HG02943 (cell line): ENCODE data around the gene ZBTB7C.

ENCODE experiments used
- ATAC-seq: cut with Tn5 transposase; IDR thresholded peaks from one replicate; pipeline ENCODE4 v1.9.1; 2021; ENCODE audit warnings: mild to moderate bottlenecking, low read depth, moderate library complexity; ENCODE audit not compliant: unreplicated experiment

ZBTB7C gene

DNA sequence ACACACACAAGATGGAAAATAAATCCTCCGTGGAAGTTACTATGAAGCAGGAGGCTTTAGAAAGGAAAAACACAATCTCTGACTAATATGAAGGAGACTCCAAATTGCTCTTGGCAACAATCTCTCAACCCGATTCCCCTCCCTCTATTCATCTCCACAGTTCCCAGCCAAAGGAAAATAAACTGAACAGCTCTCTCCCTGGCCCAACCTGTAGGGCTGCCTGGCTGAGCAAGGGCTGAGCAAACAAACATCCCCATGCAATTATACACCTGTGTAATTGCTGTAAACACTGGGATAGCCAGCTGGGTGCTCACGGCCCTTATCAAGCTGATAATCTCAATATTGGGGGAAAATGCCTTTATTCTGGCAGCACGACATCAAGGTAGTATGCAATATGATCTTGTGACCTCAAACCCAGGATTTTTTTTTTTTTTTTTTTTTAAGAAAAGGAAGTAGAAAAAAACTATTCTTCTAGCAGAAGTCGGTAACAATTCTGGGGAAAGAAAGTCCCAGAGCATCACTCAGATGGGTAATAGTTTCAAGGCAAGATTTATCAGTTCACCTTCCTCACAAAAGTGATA lies 275.4 kb downstream of the ZBTB7C start:
- no peak for ATAC-seq

DNA sequence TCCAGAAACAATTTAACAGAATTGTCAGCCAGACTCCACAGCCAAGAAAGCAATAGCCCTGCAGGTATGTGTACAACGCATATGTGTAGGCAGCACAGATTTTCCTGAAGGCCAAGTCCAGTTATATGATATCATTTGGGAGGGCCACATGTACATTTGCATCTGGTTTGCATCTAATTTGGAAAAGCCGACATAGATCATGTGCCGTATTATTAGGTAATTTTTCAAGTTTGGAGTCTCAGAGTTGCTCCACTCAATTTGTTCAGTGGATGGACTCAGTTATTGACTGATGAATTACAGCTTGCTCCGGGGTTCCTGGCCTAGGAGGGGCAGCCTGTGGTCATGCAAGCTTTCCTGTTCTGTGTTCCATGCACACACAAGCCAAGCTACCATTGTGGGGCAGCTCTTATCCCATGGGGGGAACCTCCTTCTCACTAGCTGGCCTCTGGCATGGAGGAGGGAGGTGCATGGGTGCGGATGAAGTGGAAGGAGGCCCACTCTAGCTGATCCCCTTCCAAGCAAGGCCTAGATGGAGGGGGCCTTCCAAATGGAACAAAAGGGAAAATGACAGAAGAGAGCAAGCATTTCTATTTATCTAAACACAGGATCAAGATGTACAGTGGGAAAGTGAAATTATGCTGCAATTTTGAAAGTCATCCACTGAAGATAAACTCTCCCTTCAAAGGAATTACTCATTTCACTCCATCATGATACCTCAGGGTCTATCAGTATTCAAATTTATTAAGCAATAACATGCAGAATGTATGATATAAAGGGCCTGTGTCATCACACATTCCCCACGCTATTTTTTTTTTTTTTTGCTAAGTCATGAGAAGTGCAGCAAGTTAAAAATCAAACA lies 276.2 kb downstream of the ZBTB7C start:
- ATAC-seq = no peak

DNA sequence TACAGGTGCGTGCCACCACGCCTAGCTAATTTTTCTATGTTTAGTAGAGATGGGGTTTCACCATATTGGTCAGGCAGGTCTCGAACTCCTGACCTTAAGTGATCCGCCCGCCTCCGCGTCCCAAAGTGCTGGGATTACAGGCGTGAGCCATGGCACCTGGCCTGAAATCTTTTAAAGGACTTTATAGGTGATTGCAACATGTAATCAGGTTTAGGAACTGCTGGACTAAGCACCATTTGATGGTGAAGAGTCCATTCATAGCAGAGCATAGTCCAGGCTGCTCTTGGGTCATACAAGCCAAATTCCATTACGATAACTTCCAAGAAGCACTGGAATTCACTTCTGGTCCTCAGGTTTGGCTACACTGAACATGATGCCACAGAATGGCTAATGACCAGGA lies 278.1 kb downstream of the ZBTB7C start:
- no peak for ATAC-seq

DNA sequence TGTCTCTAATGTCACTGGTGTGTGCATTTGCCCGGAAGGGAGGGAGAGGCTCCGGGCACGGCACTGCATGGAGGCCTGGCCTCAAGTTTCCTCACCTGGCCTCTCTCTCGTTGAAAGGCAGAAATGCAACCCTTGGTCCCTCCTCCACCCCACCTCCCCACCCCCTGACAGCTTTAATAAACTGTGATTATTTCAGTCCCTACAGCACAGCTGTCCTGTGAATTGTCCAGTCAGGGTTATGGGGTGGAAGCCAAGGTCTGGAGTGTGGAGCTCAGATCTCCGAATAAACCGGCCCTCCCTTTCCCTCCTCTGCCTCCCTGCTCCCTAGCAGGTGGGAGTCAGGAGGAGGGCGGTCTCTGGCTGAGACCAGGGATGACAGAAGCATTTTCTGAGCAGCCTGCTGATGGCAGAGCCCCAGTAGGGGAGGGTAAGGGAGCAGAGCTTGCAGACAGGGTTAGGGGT lies 279.5 kb downstream of the ZBTB7C start:
- ATAC-seq = no peak

DNA sequence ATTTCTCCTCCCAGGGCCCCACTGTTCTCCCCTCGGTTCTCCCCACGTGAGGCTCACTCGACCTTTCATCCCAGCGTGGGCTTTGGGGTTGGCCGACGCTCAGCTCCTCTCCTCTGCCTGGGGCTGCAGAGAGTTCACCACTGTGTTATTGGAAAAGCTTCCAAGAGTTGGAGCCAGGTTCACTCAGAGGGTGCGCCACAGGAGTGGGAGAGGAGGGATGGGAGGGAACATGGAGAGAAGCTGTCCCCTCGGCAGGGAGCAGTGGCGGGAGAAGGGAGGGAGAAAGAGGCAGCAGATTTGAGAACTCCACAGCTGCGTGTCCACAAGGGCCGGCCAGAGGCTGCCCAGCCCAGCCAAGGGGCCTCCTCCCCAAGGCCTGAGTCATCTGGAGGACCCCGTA lies 281.6 kb downstream of the ZBTB7C start:
- no peak for ATAC-seq

DNA sequence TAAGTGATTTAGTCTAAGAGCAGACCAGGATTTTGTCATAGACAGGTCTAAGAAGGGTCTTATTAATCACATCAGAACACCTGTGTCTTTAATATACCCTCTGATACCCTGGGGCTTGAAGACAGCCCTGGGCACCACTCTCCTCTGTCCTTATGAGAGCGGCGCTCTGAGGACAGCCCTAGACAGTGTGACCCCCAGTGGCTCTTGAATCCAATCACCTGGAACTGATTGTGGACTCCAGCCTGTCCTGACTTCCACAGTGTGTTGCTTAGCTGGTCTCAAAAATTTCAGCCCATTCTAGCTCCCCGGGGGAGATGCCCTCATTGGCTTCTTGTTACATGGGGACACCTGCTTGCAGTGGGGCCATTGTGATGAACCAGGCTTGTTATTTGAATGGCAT lies 282.9 kb downstream of the ZBTB7C start:
- ATAC-seq = no peak

DNA sequence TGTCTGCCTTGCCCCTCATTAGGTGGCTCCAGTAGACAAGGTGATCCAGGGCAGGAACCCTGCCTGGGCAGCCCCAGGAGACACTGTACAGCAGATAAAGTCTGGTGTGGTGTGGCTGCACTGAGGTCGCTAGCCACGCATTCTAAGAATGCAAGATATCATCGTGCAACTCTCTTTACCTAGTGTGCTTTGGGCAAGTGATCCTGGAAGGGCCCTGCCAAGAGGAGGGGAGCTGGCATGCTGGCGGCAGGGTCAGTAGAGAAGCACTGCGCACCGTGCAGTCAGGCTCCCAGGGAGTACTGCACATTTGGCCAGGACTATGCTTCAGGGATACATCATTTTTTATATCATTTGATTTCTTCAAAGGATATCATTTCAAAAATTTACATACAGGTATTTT lies 283.5 kb downstream of the ZBTB7C start:
- ATAC-seq = no peak

DNA sequence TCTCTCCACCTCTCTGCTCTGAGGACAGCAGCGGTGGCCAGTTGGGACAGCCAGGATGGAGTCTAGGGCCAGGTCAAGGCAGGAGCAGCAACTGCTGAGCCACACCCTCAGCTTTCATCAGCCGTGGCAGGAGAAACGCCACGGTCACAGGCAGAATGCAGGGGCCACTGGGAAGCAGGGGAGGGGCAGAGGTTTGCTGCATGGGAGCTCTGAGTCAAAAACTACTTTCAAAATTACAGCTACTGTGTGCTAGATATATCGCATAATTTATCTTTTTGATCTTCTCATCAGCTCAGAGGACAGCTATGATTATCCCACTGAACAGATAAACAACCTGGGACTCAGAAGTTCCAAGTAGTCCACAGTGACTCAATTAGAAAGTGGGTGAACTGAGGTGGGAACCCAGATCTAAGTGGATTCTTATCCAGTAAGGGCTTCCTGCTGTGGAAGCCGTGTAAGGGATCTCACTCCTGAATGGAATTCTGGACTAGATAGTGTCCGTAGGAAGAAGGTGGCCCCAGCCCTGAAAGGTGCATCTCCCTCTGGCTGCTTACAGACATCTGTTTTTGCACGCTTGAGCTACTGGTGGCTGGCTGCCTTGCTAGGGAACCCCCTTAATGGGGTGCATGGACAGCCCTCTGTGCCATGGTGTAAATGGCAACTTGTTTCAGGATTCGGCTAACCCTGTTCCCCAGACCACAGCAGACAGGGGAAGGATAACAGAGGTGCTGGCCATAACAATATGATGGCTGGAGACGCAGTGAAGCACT lies 284.1 kb downstream of the ZBTB7C start:
- ATAC-seq = no peak

DNA sequence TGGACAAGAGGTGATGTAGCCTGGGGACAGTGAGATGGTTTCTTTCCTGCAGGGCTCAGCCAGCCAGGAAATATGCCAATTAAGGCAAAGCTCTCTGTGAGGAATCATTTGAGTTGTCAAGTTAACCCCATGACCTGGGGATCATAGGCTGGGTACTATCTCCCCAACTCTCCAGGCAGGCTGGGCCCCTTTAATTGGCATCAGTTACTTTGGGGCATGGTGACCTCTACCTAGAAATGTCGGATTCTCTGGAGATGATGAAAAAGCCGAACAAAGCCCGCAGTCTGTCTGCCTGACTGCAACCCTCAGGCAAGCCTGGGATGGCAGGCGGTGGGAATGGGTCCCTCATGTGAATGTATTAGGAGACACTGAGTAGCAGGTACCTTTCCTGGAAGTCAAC lies 285.2 kb downstream of the ZBTB7C start:
- no peak for ATAC-seq

DNA sequence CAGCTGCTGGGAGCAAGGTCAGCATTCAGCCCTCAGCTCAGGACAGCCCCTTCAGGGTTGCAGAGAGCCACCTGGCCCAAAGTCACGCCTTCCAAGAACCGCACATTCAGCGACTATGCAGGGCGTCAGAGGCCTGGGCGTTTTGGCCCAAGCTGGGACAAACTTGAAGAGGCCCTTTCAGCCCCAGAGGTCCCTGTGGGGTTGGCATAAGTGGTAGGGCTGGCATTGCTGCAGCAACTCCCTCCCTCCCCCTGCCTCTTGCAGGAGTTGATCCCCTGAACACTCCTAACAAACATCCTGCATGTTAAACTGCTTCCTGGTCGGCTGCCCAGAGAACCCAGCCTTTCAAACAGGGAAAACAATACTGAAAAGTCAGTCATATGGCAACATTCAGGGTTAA lies 285.9 kb downstream of the ZBTB7C start:
- no peak for ATAC-seq

DNA sequence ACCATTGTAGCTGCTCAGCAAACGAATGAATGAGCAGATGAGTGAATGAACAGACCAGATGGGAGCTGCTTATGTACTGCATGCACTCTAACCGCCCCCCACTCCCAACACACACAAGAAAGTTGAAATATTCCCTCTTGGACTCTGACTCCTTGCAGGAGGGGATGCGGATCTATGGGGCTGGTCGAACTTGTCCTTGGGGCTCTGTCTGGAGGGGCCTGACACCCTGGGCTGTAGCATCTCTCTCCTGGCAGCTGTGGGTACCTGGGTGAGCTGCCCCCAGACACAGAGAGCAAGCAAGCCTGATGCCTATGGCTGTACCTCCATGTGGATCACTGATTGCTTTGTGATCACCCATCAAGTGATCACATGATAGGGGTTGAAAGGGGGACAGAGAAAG lies 286.4 kb downstream of the ZBTB7C start:
- no peak for ATAC-seq

DNA sequence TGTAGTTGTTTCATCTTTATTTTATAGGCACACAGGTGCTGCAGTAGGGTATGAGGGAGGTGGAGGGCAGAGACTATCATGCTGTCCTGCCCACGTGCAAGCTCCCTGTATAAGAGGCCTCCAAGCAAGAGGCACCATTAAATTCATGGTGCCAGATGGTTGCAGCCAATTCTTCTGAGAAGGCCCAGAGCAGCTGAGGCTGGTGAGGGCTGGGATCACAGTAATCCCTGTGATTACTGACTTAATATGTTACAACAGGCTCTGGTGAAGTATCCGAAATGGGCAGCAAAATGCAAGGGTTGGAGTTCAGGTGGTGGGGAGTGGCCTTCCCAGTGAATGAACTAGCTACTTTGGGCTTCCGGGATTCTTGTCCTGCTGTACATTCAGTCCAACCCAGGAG lies 286.8 kb downstream of the ZBTB7C start:
- no peak for ATAC-seq

DNA sequence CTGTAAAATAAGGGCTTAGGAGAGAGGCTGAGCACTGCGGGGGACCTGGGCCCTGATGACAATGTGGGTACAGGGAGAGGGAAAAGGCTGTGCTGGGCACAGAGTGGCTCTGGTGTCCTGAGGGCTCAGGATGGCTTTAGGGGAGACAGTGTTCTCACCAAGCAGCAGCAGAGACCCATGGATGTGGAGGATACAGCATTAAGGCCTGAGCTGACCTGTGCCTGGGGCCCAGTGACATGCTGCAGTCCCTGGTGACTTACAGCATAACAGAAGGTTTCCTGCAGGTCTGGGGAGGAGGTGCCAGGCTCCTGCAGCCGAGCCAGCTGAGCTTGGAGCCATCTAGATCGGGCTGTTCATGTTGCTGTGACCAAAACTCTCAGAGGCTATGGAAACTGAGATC lies 287.4 kb downstream of the ZBTB7C start:
- ATAC-seq = no peak

DNA sequence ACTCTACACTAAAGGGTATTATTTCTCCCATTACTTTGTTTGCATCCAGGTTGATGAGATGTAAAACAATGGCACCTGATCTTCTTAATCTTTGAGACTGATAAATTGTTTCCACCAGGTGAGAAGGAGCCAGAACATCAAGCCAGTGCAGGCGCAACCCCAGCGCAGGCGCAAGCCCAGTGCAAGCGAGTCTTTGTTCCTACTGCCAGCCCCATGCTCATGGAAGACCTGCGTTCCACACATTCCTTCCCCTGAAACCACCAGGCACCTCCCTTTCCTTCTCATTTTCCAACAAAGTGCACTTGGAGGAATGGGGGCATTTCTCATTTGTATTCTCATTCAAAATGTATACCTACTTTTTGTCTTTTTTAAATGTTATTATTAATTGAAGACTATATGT lies 290.0 kb downstream of the ZBTB7C start:
- no peak for ATAC-seq

DNA sequence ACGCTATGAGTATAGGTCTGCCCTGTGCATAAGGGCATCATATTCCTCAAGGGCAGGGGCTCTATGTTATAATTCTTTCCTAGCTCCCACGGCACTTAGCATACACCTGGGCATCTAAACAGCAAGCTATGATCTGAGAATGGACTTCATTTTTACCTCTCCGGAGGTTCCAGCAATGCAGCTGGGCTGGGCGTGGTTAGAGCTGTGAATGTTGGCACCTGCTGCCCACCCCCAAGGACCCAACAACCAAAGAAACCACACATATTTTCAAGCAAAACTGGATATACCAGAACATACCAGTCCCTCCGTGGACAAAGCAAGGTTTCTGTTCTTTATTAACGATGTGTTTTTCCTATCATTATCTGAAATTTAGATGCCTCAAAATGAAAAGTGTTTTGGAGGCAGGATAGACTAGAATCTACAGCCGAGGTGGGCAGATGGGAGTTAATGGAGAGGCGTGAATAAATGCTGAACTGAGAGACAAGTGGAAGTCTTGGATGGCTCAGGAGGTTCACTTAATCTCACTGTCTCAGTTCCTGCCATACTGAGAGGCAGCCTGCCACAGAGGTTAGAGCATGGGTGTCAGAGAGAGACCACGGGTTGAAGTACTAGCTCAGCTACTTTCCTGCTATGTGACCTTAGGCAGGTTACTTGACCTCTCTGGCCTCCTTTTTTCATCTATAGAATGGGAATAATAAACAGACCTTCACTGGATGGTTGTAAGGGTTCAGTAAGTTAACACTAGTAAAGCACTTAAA lies 292.1 kb downstream of the ZBTB7C start:
- no peak for ATAC-seq

DNA sequence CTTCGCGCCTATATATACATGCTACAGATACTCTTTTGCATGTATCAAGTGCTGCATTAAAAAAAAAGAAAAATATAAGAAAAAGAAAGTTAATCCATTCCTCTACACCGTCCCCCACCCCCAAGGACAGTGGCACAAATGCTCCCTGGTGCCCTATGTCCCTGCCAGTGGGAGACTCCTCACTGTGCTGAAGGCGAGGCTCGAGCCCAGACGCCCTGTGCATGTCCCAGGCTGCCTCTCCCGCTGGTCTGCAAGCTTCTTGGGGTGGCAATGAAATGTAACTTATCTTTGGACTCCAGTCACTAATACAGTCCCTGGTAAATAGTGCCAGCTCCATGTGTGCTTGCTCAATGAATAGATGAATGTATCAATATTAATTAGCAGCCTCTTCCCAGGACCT lies 293.2 kb downstream of the ZBTB7C start:
- no peak for ATAC-seq

DNA sequence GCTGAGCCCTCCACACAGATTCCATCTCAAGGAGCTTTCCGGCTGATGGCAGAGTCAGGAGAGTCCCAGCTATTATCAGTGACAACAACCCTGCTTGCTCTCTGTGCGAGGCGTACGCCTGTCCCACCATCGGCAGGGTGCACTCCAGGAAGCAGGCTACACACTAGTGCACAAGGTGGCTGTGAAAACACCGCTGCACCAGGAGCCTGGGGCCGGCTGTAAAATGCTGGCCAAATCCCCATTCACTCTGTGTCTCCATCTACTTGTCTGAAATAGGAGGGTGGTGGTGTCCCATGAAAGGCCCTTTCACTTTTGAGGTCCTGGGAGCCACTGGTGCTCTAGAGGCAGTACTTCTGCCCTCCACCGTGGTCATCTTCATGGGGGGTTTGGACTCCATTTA lies 295.5 kb downstream of the ZBTB7C start:
- ATAC-seq = no peak

DNA sequence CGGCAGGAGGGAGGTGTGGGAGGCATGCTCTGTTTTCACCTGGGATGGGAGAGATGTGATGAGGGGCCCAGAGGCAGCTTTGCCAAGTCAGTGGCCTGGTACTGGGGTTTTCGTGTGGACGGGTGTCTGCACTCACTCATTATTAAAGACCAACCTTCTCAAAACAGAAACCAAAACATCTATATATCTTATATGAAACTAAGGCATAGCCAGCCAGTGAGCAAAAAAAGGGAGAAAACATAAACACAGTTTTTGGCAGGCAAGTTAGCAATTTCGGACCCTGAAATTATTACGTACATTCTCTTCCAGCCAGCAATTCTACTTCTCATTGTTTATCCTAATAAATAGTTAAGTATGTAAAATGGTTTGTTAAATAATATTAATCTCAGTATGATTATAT lies 297.6 kb downstream of the ZBTB7C start:
- no peak for ATAC-seq

DNA sequence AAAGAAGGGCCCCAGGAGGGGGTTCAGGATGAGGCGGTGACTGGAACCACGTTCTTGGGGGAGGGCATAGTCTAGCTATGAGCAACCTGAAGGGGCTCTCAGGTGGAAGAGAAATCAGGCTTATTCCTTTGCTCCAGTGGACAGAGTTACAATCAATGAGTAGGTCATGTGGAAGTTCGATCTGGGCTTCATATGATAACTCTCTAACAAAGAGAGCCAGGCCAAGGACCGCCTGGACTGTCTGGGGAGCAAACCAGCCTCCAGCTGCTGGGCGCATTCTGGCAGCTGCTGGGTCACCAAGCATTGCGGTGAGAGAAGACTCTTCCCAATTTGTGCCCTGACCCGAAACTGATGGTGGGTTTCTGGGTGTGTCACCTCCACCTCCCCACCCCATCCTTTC lies 298.4 kb downstream of the ZBTB7C start:
- no peak for ATAC-seq

DNA sequence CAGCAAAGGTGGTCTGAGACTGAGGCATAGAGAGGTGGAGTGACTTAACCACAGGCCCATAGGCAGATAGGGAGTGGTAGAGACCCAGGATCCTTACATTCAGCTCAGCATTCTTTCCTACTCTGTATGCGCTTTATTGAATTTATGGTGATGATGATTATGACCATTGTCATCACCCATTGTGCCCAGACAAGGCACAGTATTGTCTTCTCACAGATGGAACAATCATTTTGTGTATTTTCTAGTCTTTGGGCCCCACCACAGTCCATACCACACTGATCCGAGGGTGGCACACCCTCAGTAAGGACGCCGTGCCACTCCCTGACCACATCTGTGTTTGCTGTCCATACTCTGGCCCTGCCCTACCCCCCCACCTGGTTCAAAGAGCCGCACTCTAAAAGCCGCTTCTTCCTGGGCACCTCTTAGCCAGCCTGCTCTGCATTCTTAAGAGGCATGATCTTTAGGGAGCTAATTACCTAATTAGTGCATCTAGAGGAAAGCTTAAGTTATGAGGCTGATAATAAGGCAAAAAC lies 299.2 kb downstream of the ZBTB7C start:
- no peak for ATAC-seq

DNA sequence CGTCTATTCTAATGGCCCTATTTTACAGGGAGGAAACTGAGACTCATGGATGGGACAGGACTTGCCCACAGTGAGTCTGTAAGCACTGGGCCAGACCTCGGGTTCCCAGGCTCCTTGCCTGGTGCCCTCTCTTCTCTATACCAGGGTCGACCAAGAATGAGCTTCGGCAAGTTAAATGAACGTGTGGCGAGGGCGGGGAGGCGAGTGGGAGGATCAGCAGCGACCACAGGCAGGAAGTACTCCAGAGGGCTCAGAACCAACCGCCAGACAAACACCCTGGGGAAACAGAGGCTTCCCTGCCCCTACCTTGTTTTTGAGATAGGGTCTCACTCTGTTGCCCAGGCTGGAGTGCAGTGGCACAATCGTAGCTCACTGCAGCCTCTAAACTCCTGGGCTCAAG lies 301.0 kb downstream of the ZBTB7C start:
- ATAC-seq = no peak
